Right atrium auricular region (tissue), 2 donors: Measurements from ENCODE around the gene APOOL. TPM values are rescaled to one million over a fixed set of nuclear protein-coding genes. Genes with fewer than 3 reads are reported as not detected.
"Not testable (repeated sequence)": the region's sequence is repeated elsewhere in the genome, so short reads cannot be mapped to it uniquely, and the experiment has no call there.

Source experiments
- DNase-seq: peaks from one replicate; pipeline ENCODE4 v3.0.0-alpha.2; 2019; ENCODE audit warnings: low spot score
- H3K27ac ChIP-seq, 2 donors: fragments of 200-600 bp; sonication (generic); 1 replicate in 1 of 2; 2 replicates in 1 of 2; pipeline ENCODE4 v1.5.1; 2016 to 2019
- H3K27me3 ChIP-seq, 2 donors: fragments of 200-600 bp; sonication (generic); one replicate each; pipeline versions ENCODE4 v1.5.1 to v1.6.0; 2017 to 2019
- H3K36me3 ChIP-seq: fragments of 200-600 bp; sonication (generic); one replicate; pipeline ENCODE4 v1.5.1; 2016
- H3K4me1 ChIP-seq, 2 donors: fragments of 200-600 bp; sonication (generic); one replicate each; pipeline versions ENCODE4 v1.5.1 to v1.6.0; 2017 to 2019
- H3K4me3 ChIP-seq, 2 donors: fragments of 200-600 bp; sonication (generic); 1 replicate in 1 of 2; 2 replicates in 1 of 2; pipeline ENCODE4 v1.5.1; 2017 to 2019; ENCODE audit warnings: mild to moderate bottlenecking in 1 of 2, moderate library complexity in 1 of 2
- H3K9me3 ChIP-seq, 2 donors: fragments of 200-600 bp; sonication (generic); one replicate each; pipeline ENCODE4 v1.5.1; 2019
- CTCF ChIP-seq, 2 donors: fragments of 200-600 bp; sonication (generic); IDR thresholded peaks; one replicate each; pipeline ENCODE4 v1.5.1; 2019; ENCODE audit warnings: antibody characterized with exemption in 2 of 2
- total RNA-seq, 2 donors: library from RNA; depleted of rRNA; stranded (reverse); fragments of >200 nt; gene quantifications; one replicate each; pipeline ENCODE4 v1.1.0, GENCODE V29; 2016

APOOL gene
- total RNA-seq, 2 donors from 2014 or later = 13.5 to 24.8 TPM

GRCh38 chrX:85051627-85052026, 48.0 kb downstream of the APOOL start:
- Histone ChIP-seq H3K27me3 (no peaks in the 10 kb centered on the region), H3K9me3 (no peaks in the 10 kb centered on the region), H3K4me3 (no peak overlapping the region), H3K36me3 (no peaks in the 10 kb centered on the region), H3K4me1 (no peaks in the 10 kb centered on the region), H3K27ac (peak overlapping the region in 1 of 2 donors; percentile 17)
- no peak for DNase-seq
- no peak for TF ChIP-seq CTCF (IDR thresholded peaks at IDR 0.05)

- TF ChIP-seq CTCF (IDR thresholded peaks at IDR 0.05) = no peak
- Histone ChIP-seq H3K27ac (peak overlapping the region in 1 of 2 donors; percentile 17), H3K27me3 (no peaks in the 10 kb centered on the region), H3K36me3 (no peaks in the 10 kb centered on the region), H3K4me3 (no peak overlapping the region), H3K4me1 (no peaks in the 10 kb centered on the region), H3K9me3 (no peaks in the 10 kb centered on the region)
- no peak for DNase-seq
Observed at GRCh38 chrX:85052205-85052604, 48.5 kb downstream of the APOOL start.

- H3K4me3 ChIP-seq = no peak overlapping the region
- H3K9me3 ChIP-seq = no peaks in the 10 kb centered on the region
- no peaks in the 10 kb centered on the region for H3K27me3 ChIP-seq
- H3K27ac ChIP-seq = no peak overlapping the region
- no peaks in the 10 kb centered on the region for H3K4me1 ChIP-seq
- no peaks in the 10 kb centered on the region for H3K36me3 ChIP-seq
- peak; percentile 18 to 53 for TF ChIP-seq CTCF (IDR thresholded peaks at IDR 0.05)
- no peak for DNase-seq
Observed at GRCh38 chrX:85052636-85053343, 49.1 kb downstream of the APOOL start.

- Histone ChIP-seq H3K36me3 (no peaks in the 10 kb centered on the region), H3K27ac (no peak overlapping the region), H3K27me3 (no peaks in the 10 kb centered on the region), H3K4me3 (no peak overlapping the region), H3K4me1 (no peaks in the 10 kb centered on the region), H3K9me3 (no peaks in the 10 kb centered on the region)
- no peak for TF ChIP-seq CTCF (IDR thresholded peaks at IDR 0.05)
- DNase-seq = no peak
Observed at GRCh38 chrX:85065512-85066198, 62.0 kb downstream of the APOOL start.

DNA sequence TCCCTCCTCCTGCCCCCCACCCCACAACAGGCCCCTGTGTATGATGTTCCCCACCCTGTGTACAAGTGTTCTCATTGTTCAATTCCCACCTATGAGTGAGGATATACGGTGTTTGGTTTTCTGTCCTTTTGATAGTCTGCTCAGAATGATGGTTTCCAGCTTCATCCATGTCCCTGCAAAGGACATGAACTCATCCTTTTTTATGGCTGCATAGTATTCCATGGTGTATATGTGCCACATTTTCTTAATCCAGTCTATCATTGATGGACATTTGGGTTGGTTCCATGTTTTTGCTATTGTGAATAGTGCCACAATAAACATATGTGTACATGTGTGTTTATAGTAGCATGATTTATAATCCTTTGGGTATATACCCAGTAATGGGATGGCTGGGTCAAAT, 73.6 kb downstream of the APOOL start:
- H3K4me3 ChIP-seq, H3K4me1 ChIP-seq, H3K36me3 ChIP-seq, H3K9me3 ChIP-seq, DNase-seq, H3K27ac ChIP-seq, H3K27me3 ChIP-seq: not testable (repeated sequence)

DNA sequence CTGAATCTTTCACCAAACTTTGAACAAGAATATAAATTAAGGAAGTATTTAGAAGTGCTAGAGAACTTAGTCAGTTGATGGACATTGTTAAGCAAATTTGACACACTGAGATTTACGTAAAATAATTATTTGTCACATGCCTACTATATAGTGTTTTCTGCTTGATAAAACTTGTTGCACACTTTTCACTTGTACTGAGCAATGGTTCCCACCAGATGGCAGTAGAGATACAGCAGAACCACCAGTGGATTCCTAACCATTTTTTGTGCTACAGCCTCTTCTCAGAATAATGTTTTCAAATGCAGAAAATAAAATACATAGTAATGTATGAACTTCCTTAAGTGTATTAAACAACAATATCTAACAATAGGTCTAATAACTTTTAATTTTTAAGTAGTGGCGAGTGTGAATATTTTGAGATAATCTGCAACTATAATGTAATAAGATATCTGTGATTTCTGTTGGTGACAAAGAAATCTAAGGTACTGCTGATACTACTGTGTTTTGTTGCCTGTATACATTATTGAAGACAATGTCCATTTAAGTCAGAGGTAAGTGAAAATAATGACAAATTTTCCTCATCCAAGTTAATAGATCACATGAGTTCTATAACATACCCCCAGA, 81.2 kb downstream of the APOOL start:
- H3K9me3 ChIP-seq = no peaks in the 10 kb centered on the region

More for the DNA sequence above, 81.2 kb downstream of the APOOL start:
- TF ChIP-seq CTCF (IDR thresholded peaks at IDR 0.05) = peak; percentile 70 to 87
- no peak for DNase-seq
- no peaks in the 10 kb centered on the region for H3K36me3 ChIP-seq
- H3K4me1 ChIP-seq = no peaks in the 10 kb centered on the region
- H3K4me3 ChIP-seq = no peak overlapping the region
- H3K27me3 ChIP-seq = no peaks in the 10 kb centered on the region
- H3K27ac ChIP-seq = no peak overlapping the region
